T-helper 1 cell treated with Interleukin-12 subunit alpha and Interleukin-12 subunit beta and Interleukin-4 antibody, amounts not matched to agents 30 ng/mL and 1 ng/mL, for 36 hours (primary cell): ENCODE data around the gene GALNT9. TPM values are rescaled to one million over a fixed set of nuclear protein-coding genes. Genes with fewer than 3 reads are reported as not detected.
"Not testable (repeated sequence)": the region's sequence is repeated elsewhere in the genome, so short reads cannot be mapped to it uniquely, and the experiment has no call there.

ENCODE experiments used
- intact Hi-C: fragments of 100-400 bp; cut with micrococcal nuclease; formaldehyde crosslinking; loops from one replicate; pipeline ENCODE4 v1.15.1; 2024
- total RNA-seq: library from RNA; stranded (reverse); gene quantifications from 2 replicates; pipeline ENCODE4 v1.2.3, GENCODE V29; 2022

The GALNT9 gene
- total RNA-seq, 1 donor from 2014 or later, result not detected

GRCh38 chr12:132202929-132203721 is 126.3 kb downstream of the GALNT9 start:
- intact Hi-C loops, result no loop called here

DNA sequence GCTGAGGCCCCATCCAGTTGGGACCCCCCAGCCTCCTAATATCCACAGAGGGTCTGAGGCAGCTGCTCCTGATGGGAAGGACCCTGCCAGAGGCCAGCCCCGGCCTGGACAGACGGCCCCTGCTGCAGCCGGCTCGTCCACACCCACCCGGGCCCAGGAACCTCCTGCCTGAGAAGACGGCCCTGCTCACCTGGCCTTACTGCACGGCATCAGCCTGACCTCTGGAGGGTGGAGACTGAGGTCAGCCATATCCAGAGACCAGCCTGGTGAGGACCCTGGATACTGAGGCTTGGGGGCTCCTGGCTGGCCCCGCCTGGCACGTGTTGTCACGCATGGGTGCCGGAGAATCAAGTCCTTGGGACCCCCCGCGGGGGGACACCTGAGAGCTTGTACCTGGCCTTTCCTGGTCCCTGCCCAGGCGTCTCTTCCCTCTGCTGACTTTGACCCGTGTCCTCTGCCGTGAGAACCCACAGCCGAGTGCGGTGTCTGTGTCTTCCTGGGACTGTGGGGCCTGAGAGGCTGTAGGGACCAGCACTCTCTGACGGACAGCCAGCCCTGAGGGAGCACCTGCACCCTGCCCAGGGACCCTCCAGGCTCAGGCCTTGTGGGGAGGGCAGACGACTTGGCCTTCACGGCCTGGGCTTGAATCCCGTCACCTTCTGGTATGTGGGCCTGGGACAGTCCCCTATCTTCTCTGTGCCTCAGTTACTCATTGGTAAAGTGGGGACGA is 127.8 kb downstream of the GALNT9 start:
- intact Hi-C loops, result no loop called here

DNA sequence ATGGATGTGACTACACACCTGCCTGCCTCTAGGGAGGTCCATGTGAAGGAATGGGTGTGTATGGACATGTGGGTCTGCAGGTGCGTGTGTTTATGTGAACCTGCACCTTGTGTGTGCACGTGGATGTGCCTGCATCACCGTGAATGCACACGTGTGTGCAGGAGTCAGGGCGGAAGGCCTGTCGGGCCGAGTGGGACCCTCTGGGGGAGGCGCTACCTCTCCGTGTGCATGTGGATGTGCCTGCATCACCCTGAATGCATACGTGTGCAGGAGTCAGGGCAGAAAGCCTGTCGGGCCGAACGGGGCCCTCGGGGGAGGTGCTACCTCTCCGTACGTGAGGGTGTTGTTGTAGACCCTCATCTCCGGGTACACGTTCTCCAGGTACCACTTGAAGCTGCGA is 128.6 kb downstream of the GALNT9 start:
- intact Hi-C loops, result no loop called here

DNA sequence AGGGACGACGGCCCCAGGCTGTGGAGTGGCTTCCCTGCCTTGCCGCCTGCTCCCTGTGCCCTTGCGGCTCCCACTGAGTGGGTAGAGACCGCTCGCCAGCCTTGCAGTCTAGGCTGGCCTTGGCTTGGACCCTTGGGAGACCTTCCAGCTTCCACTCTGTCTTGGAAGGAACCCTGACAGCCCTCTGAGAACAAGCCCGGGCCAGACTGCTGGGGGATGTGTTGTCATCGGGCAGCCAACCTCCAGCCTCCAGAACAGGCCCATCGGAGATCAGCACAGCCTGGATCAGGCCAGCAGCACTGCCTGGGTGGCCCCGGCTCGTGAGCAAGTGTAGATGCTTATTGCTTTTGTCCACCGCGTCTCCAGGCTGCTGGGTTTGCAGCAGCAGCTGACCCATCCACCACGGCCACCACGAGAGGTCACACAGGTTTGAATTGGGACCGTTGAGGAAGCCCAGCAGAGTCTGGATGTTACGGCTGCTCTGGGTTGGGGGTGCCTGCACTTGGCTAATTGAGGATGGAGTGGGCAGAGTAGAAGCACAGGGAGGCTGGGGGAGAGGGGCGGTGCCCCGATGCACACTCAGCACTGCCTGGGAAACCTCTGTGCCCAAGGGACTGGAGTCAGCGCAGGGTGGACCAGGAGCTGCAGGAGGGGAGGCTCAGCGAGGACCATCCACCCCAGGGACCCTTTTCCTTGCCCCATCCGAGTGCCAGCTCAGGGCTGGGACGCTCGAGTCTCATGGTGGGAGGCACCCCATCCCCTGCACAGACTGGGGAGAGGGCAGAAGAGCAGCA is 129.7 kb downstream of the GALNT9 start:
- intact Hi-C loops, result no loop called here

GRCh38 chr12:132199101-132199500 is 130.3 kb downstream of the GALNT9 start:
- intact Hi-C loops, result no loop called here

DNA sequence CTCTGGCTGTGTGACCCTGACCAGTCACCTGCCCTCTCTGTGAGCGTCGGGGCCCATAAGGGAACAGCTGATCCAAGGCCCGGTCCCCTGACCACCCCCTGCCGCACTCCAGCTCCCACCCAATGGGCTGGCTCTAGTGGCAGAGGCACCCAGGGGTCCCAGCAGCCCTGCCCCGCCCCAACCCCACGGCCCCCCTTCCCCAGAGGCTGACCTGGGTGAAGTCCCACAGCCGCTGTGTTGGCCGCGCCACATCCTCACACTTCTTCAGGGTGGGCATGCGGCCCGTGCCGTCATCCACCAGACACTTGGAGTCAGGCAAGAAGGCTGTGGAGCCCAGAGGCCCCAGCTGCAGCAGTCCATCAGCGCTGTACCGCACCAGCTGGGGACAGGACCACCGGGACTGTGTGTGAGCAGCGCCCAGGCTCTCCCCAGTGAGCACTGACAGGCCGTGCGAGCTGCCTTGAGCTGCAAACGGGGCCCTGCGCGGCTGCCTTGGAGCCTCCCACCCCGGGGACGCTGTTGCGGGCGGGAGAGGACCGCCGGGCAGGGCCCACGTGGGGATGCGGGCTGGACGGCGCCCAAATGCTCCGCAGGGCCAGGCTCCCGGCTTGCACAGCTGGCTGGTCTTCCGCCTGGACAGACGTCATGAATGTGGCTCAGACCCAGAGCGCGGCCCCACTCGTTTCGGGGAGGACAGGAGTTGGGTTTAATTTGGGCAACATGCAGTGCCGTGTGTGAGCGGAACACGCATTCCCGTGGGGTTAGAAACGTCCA is 131.6 kb downstream of the GALNT9 start:
- intact Hi-C loops, result no loop called here

DNA sequence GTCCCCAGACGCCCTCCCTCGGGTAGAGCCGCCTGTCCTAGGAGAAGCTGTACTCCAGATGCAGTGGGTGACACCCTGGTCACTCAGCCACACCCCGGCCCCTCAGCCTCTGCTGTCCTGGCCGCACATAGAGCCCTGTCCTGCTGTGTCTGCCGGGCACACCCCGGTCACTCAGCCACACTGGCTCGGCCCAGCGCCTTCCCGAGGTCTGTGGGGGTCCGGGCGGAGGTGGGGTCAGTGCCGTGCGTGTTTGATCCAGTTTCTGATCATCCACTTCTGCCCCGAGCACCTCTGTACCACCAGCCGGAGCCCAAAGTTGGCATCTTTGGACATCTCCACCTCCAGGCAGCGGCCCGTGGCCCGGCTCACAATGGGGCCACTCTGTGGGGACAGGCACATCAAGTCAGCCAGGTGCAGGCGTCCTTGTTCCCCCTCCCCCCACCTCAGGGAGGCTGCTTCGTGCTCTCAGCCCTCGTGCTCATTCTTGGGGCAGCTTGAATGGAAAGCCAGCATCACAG is 132.5 kb downstream of the GALNT9 start:
- intact Hi-C loops, result no loop called here

GRCh38 chr12:132196038-132196872 is 133.1 kb downstream of the GALNT9 start:
- intact Hi-C loops, result no loop called here

DNA sequence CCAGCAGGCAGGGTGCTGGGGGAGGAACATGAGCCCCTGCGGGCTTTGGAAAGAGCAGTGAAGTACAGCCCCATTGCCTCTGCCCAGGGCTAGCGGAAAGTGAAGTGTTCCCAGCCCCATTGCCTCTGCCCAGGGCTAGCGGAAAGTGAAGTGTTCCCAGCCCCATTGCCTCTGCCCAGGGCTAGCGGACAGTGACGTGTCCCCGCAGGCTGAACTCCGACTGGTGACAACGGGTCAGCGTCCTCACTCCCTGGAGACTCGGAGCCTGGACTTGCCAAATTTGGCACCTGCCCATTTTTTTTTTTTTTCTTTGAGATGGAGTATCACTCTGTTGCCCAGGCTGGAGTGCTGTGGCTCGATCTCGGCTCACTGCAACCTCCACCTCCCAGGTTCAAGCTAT is 134.1 kb downstream of the GALNT9 start:
- intact Hi-C loops, result not testable (repeated sequence)

DNA sequence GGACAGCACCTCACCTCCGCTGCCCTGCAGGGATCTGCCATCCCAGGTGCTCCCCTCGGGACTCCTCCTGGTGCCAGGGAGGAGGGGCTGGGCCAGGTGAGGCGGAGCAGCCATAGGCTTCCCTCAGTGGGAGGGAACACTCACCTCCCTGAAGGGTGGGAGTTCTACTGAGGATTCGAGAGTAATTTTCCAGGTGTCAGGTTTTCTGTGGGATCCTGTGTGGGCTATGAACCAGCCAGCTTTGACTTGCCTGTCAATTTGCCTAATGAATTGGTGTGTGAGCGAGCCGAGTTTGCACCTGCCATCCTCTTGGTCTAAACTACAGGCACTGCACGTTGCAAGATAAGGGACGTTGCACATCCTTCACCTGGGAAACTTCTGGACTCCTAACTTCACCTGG is 134.8 kb downstream of the GALNT9 start:
- intact Hi-C loops, result no loop called here

- intact Hi-C loops, result no loop called here
Observed at GRCh38 chr12:132194056-132194455, 135.3 kb downstream of the GALNT9 start.

GRCh38 chr12:132191715-132192553 is 137.5 kb downstream of the GALNT9 start:
- intact Hi-C loops, result no loop called here

DNA sequence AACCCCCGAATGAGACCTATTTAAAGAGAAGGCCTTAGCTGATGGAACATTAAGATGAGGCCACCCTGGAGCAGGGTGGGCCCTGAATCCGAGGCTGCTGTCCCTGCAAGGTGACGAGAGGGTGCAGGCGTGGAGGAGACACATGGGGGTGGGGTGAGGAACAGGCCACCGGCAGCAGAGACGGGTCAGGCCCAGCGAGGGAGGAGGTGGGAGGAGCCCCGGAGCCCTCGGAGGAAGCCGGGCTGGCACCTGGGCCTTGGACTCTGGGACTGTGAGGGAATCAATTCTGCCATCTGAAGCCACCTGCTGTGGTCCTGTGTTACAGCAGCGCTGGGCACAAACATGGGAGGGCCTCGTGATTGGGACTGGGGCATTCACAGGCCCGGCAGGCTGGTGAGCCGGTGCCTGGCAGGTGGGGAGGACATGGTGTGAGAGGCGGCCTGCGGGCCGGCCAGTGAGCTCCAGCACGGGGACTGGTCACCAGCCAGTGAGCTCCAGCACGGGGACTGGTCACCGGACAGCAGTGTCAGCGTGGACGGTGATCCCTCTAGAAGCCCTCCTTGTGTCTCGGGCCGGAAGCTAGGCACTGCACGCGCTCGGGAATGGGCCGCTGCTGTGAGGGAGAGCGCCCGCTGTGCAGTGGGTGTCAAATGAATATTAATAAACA is 138.4 kb downstream of the GALNT9 start:
- intact Hi-C loops, result no loop called here

DNA sequence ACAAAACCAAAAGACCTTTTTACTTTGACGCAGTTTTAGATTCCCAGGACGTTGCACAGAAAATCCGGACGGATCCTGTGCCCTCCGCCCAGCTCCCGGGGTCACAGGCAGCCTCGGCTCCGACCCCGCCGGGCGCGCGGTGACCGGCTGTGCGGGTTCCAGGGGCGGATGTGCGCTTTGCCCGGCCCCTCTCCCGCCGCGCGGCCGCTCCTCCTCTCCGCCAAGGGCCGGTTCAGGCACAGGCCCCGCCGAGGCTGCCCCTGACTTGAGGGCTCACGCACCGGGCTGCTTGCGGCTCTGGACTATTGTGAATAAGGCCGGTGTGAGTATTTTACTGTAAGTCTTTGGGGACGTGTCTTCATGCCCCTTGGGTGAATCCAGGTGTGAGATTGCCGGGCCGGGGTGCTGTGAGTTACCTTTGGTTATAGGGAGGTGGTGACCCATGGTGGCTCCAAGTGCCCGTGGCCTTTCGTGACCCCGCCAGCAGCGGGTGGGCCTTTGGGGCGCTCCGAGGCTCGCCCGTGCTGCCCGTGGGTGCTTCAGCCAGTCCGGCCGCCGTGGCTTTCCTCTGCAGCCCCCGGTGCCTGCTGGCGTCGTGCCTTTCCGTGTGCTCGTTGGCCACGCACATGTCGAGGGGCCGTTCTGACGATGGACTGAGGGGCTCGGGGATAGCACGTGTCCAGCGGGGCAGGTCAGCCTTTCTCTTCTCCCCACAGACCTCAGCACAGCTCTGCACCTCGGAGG is 139.2 kb downstream of the GALNT9 start:
- intact Hi-C loops, result no loop called here

- intact Hi-C loops, result loop anchor here (1.0 to 2.0 kb wide), 11 partner anchors 10 to 1317 kb away; partner anchors contain the start of genes ANKLE2, DDX51, NOC4L and PGAM5
Observed at GRCh38 chr12:132189378-132190011, 139.9 kb downstream of the GALNT9 start.

DNA sequence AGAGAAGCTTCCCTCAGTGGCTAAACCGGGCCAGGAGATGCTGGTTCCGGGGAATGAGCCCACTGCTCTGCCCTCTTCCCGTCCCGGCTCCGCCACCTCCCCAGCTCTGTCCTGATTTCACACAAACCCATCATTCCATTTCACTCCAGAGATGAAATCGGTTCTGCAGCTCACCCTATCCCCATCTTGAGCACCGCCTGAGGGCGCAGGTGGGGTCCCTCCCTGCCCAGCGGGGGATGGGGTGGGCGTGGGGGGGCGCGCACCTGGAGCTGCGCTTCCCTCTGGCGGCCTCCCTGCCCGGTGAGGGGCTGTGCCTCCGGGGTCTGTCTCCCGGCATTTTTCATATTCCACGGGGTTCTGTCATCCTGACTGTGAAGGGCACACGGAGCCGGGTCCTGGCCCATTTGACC is 140.5 kb downstream of the GALNT9 start:
- intact Hi-C loops, result loop anchor here (1.0 to 2.0 kb wide), 11 partner anchors 10 to 1316 kb away; partner anchors contain the start of genes ANKLE2, DDX51, NOC4L and PGAM5

- intact Hi-C loops, result loop anchor here (2.0 kb wide), 3 partner anchors 522 to 1316 kb away; partner anchors contain the start of genes ANKLE2, PGAM5 and RAN
Observed at GRCh38 chr12:132188451-132188901, 140.9 kb downstream of the GALNT9 start.
